ENCODE results near the gene PSMC3IP.
"Not testable (repeated sequence)": the region's sequence is repeated elsewhere in the genome, so short reads cannot be mapped to it uniquely, and the experiment has no call there.

PSMC3IP gene

DNA sequence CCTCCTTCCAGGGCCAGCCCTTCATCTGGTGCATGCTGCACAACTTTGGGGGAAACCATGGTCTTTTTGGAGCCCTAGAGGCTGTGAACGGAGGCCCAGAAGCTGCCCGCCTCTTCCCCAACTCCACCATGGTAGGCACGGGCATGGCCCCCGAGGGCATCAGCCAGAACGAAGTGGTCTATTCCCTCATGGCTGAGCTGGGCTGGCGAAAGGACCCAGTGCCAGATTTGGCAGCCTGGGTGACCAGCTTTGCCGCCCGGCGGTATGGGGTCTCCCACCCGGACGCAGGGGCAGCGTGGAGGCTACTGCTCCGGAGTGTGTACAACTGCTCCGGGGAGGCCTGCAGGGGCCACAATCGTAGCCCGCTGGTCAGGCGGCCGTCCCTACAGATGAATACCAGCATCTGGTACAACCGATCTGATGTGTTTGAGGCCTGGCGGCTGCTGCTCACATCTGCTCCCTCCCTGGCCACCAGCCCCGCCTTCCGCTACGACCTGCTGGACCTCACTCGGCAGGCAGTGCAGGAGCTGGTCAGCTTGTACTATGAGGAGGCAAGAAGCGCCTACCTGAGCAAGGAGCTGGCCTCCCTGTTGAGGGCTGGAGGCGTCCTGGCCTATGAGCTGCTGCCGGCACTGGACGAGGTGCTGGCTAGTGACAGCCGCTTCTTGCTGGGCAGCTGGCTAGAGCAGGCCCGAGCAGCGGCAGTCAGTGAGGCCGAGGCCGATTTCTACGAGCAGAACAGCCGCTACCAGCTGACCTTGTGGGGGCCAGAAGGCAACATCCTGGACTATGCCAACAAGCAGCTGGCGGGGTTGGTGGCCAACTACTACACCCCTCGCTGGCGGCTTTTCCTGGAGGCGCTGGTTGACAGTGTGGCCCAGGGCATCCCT, 34.1 kb downstream of the PSMC3IP start:
- Histone ChIP-seq H3K9me3 (replicated peaks; ENCODE audit: low read length) (no peaks in the 10 kb centered on the region), H3K9ac (ENCODE audit: low read depth, low read length) (no peak overlapping the region), H3K4me1 (ENCODE audit: control insufficient read depth, insufficient read depth, low read length) (no peaks in the 10 kb centered on the region), H3K4me3 (ENCODE audit: low read length) (no peak overlapping the region), H3K4me2 (ENCODE audit: low read length) (no peak overlapping the region), H3K36me3 (ENCODE audit: insufficient read depth, low read length) (peaks cover 32% of the 10 kb centered on the region), H3K27me3 (ENCODE audit: control insufficient read depth, insufficient read depth, low read length) (no peaks in the 10 kb centered on the region)

DNA sequence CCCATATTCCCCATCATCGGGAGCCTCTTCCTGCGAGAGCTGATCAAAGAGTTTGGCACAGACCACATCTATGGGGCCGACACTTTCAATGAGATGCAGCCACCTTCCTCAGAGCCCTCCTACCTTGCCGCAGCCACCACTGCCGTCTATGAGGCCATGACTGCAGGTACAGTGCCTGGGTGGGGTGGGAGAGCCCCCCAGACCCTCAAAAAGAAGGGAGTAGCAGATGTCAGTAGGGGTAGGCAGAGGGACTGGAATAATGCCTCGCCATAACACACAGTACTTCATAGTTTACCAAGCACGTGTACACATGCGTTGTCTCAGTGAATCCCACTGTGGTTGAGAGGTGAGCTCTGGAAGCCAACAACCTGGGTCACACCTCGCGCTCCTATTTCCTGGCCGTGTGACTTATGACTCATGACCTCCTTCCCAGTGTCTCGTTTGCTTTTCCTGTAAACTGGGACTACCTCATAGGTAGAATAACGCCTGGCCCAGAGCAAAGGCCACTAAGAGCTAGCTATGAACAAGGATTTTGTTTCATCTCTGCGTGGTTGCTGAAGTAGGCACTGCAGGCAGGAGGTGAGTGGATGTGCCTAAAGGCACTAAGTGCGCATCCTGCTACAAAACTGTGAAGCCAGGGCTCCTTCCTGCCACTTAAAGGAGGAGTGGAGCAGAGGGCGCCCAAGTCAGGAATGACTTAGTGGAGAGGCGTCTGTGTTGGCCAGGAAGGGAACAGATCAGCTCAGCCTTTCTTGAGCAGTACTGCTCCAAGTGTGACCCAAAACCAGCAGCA, 36.3 kb downstream of the PSMC3IP start:
- no peaks in the 10 kb centered on the region for H3K9me3 ChIP-seq (replicated peaks; ENCODE audit: low read length)
- no peak overlapping the region for H3K4me2 ChIP-seq (ENCODE audit: low read length)
- H3K9ac ChIP-seq (ENCODE audit: low read depth, low read length): no peak overlapping the region
- H3K4me1 ChIP-seq (ENCODE audit: control insufficient read depth, insufficient read depth, low read length): peaks cover 14% of the 10 kb centered on the region
- peaks cover 40% of the 10 kb centered on the region for H3K36me3 ChIP-seq (ENCODE audit: insufficient read depth, low read length)
- H3K4me3 ChIP-seq (ENCODE audit: low read length): no peak overlapping the region
- H3K27me3 ChIP-seq (ENCODE audit: control insufficient read depth, insufficient read depth, low read length): no peaks in the 10 kb centered on the region

GRCh38 chr17:42540558-42540957, 37.0 kb downstream of the PSMC3IP start:
- H3K4me3 ChIP-seq (ENCODE audit: low read length); H3K4me2 ChIP-seq (ENCODE audit: low read length); H3K9me3 ChIP-seq (replicated peaks; ENCODE audit: low read length); H3K27me3 ChIP-seq (ENCODE audit: control insufficient read depth, insufficient read depth, low read length); H3K9ac ChIP-seq (ENCODE audit: low read depth, low read length): not testable (repeated sequence)
- Histone ChIP-seq H3K4me1 (ENCODE audit: control insufficient read depth, insufficient read depth, low read length) (peaks cover 18% of the 10 kb centered on the region), H3K36me3 (ENCODE audit: insufficient read depth, low read length) (peaks cover 40% of the 10 kb centered on the region)

GRCh38 chr17:42538482-42538881, 39.0 kb downstream of the PSMC3IP start:
- peaks cover 39% of the 10 kb centered on the region for H3K36me3 ChIP-seq (ENCODE audit: insufficient read depth, low read length)
- H3K9me3 ChIP-seq (replicated peaks; ENCODE audit: low read length): no peaks in the 10 kb centered on the region
- H3K4me2 ChIP-seq (ENCODE audit: low read length): no peak overlapping the region
- H3K4me1 ChIP-seq (ENCODE audit: control insufficient read depth, insufficient read depth, low read length): peaks cover 21% of the 10 kb centered on the region
- no peaks in the 10 kb centered on the region for H3K27me3 ChIP-seq (ENCODE audit: control insufficient read depth, insufficient read depth, low read length)
- no peak overlapping the region for H3K9ac ChIP-seq (ENCODE audit: low read depth, low read length)
- H3K4me3 ChIP-seq (ENCODE audit: low read length): no peak overlapping the region

DNA sequence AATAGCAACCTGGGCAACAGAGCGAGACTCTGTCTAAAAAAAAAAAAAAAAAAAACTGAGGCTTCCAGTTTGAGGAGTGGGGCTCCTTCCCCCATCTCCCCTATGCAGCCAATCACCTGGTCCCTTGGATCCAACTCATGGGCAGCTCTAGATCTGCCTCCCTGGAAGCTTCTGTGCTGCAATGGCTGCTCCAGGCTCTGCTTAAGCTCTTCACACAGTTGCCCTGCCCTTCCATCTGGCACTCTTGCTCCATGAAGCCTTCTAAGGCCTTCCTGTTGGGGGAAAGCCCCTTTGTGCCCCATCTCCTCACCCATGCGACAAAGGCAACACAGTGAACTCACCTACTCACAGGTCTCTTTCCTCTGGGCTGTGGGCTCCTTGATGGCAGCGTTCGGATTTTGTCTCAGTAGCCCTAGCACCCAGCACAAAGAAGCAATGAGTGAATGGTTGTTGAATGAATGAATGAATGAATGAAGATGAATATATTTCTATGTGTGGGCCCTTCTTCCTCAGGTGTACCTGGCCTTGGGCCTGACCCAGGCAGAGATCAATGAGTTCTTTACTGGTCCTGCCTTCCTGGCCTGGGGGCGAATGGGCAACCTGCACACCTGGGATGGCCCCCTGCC, 39.6 kb downstream of the PSMC3IP start:
- H3K9me3 ChIP-seq (replicated peaks; ENCODE audit: low read length): no peaks in the 10 kb centered on the region
- H3K4me2 ChIP-seq (ENCODE audit: low read length): peak overlapping the region; percentile 86
- no peak overlapping the region for H3K9ac ChIP-seq (ENCODE audit: low read depth, low read length)
- peaks cover 33% of the 10 kb centered on the region for H3K36me3 ChIP-seq (ENCODE audit: insufficient read depth, low read length)
- H3K27me3 ChIP-seq (ENCODE audit: control insufficient read depth, insufficient read depth, low read length): no peaks in the 10 kb centered on the region
- peaks cover 21% of the 10 kb centered on the region for H3K4me1 ChIP-seq (ENCODE audit: control insufficient read depth, insufficient read depth, low read length)
- no peak overlapping the region for H3K4me3 ChIP-seq (ENCODE audit: low read length)

DNA sequence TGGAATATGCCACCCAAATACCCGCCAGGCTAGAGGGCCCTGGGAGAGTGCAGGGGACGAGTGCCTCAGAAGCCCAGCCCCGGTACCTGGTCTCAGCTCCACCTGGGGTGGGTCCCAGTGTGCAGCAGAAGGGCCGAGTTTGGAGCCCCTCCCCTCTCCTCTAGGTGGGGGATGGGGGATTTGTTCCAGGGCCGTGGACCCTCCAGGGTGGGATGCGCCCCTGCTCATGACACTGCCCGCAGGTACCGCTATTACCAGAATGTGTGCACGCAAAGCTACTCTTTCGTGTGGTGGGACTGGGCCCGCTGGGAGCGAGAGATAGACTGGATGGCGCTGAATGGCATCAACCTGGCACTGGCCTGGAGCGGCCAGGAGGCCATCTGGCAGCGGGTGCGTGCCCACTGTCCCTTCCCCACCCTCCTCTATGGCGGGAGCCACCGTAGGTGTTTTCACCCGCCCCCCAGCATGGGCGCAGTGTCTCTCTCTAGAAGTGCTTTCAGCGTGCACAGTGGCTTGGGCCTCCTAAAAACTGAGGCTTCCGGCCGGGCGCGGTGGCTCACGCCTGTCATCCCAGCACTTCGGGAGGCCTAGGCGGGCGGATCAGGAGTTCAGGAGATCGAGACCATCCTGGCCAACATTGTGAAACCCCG, 40.2 kb downstream of the PSMC3IP start:
- Histone ChIP-seq H3K4me3 (ENCODE audit: low read length) (peak overlapping the region; percentile 73), H3K36me3 (ENCODE audit: insufficient read depth, low read length) (peaks cover 28% of the 10 kb centered on the region), H3K9ac (ENCODE audit: low read depth, low read length) (peak overlapping the region; percentile 86), H3K4me2 (ENCODE audit: low read length) (peak overlapping the region; percentile 86), H3K4me1 (ENCODE audit: control insufficient read depth, insufficient read depth, low read length) (peaks cover 21% of the 10 kb centered on the region), H3K27me3 (ENCODE audit: control insufficient read depth, insufficient read depth, low read length) (no peaks in the 10 kb centered on the region), H3K9me3 (replicated peaks; ENCODE audit: low read length) (no peaks in the 10 kb centered on the region)

- peaks cover 26% of the 10 kb centered on the region for H3K36me3 ChIP-seq (ENCODE audit: insufficient read depth, low read length)
- H3K4me1 ChIP-seq (ENCODE audit: control insufficient read depth, insufficient read depth, low read length): peaks cover 24% of the 10 kb centered on the region
- H3K9me3 ChIP-seq (replicated peaks; ENCODE audit: low read length): no peaks in the 10 kb centered on the region
- peak overlapping the region; percentile 86 for H3K4me2 ChIP-seq (ENCODE audit: low read length)
- H3K4me3 ChIP-seq (ENCODE audit: low read length): peak overlapping the region; percentile 73
- H3K9ac ChIP-seq (ENCODE audit: low read depth, low read length): peak overlapping the region; percentile 86
- no peaks in the 10 kb centered on the region for H3K27me3 ChIP-seq (ENCODE audit: control insufficient read depth, insufficient read depth, low read length)
Observed at GRCh38 chr17:42536372-42537155, 41.0 kb downstream of the PSMC3IP start.

- peak within 1 kb of the TSS; percentile 73 for H3K4me3 ChIP-seq (ENCODE audit: low read length)
- H3K36me3 ChIP-seq (ENCODE audit: insufficient read depth, low read length): peaks cover 21% of the 10 kb centered on the region
- H3K9me3 ChIP-seq (replicated peaks; ENCODE audit: low read length): no peaks in the 10 kb centered on the region
- peaks cover 25% of the 10 kb centered on the region for H3K4me1 ChIP-seq (ENCODE audit: control insufficient read depth, insufficient read depth, low read length)
- H3K27me3 ChIP-seq (ENCODE audit: control insufficient read depth, insufficient read depth, low read length): no peaks in the 10 kb centered on the region
- H3K9ac ChIP-seq (ENCODE audit: low read depth, low read length): peak within 1 kb of the TSS; percentile 86
- peak within 1 kb of the TSS; percentile 86 for H3K4me2 ChIP-seq (ENCODE audit: low read length)
Observed at GRCh38 chr17:42536048-42536371, 41.5 kb downstream of the PSMC3IP start, which contains the start of gene NAGLU. NAGLU (plus strand) TSS chr17:42536241; CDS start chr17:42536273, 32 bp downstream.

DNA sequence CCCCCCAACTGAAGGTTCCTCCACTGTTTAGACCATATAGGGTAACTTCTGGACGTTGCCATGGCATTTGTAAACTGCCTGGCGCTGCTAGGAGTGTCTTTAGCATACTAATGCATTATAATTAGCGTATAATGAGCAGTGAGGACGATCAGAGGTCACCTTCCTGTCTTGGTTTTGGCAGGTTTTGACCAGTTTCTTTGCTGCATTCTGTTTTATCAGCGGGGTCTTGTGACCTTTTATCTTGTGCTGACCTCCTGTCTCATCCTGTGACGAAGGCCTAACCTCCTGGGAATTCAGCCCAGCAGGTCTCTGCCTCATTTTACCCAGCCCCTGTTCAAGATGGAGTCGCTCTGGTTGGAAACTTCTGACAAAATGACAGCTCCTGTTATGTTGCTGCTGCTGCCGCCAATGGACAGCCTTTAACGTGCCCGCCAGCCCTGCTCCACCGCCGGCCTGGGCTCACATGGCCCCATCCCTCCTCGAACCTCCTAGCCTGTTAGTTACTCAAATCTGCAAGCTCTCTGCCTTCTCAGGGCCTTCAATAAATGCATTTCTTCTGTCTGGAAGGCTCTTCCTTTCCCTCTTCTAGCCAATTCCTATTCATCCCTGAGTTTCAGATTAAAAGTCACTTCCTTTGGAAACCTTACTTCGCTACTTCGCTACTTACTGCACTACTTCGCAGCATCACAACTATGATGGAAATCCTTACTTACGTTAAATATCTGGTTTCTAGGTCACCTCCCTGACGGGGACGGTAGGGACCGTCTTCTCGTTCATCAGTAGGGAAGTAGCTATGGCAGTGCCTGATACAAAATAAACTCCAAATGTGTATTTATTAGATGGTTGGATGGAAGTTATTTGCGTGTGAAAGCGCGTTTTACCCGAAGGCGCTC, 42.1 kb downstream of the PSMC3IP start:
- peak overlapping the region; percentile 86 for H3K9ac ChIP-seq (ENCODE audit: low read depth, low read length)

More for the DNA sequence above, 42.1 kb downstream of the PSMC3IP start:
- Histone ChIP-seq H3K9me3 (replicated peaks; ENCODE audit: low read length) (no peaks in the 10 kb centered on the region), H3K36me3 (ENCODE audit: insufficient read depth, low read length) (peaks cover 18% of the 10 kb centered on the region), H3K4me3 (ENCODE audit: low read length) (peak overlapping the region; percentile 73), H3K4me2 (ENCODE audit: low read length) (peak overlapping the region; percentile 86), H3K27me3 (ENCODE audit: control insufficient read depth, insufficient read depth, low read length) (no peaks in the 10 kb centered on the region), H3K4me1 (ENCODE audit: control insufficient read depth, insufficient read depth, low read length) (peaks cover 25% of the 10 kb centered on the region)
